Prostate gland (tissue), 2 donors: ENCODE data around the gene LRRC10.

Experiments
- CTCF ChIP-seq, 4 experiments: fragments of 200-600 bp in 2 of 4; fragments of 450-650 bp in 2 of 4; sonication (generic) in 2 of 4; IDR thresholded peaks; 1 replicate in 3 of 4; 2 replicates in 1 of 4; pipeline ENCODE4 v1.5.1; 2016 to 2019; ENCODE audit warnings: antibody characterized with exemption in 4 of 4, mild to moderate bottlenecking in 2 of 4, moderate library complexity in 2 of 4
- POLR2A ChIP-seq: fragments of 450-650 bp; IDR thresholded peaks from one replicate; pipeline ENCODE4 v1.6.1; 2016; ENCODE audit warnings: antibody characterized with exemption, mild to moderate bottlenecking
- POLR2AphosphoS5 ChIP-seq: sonication (generic); formaldehyde crosslinking; IDR thresholded peaks from one replicate; pipeline ENCODE4 v1.6.1; 2017; ENCODE audit warnings: antibody characterized with exemption

GRCh38 chr12:69601962-69602685, 8.6 kb downstream of the LRRC10 start:
- TF ChIP-seq CTCF (IDR thresholded peaks at IDR 0.05) (no peak), POLR2A (no peak), POLR2AphosphoS5 (no peak)
